Breast epithelium (tissue), 4 donors: ENCODE data around the gene LACTBL1. TPM values are rescaled to one million over a fixed set of nuclear protein-coding genes. Genes with fewer than 3 reads are reported as not detected.
A peak's percentile ranks its signal among the peaks of the same experiment; 100 is the strongest.

Source experiments
- DNase-seq, 2 donors: peaks; one replicate each; pipeline ENCODE4 v3.0.0-alpha.2; 2019; ENCODE audit warnings: low spot score in 2 of 2
- H3K27ac ChIP-seq, 2 donors: fragments of 200-600 bp; sonication (generic) in 1 of 2; one replicate each; pipeline ENCODE4 v1.5.1; 2016 to 2019; ENCODE audit warnings: mild to moderate bottlenecking in 1 of 2
- H3K27me3 ChIP-seq, 2 donors: fragments of 200-600 bp; sonication (generic) in 1 of 2; one replicate each; pipeline versions ENCODE4 v1.5.1 to v1.6.0; 2017 to 2019; ENCODE audit warnings: control low read depth in 1 of 2, mild to moderate bottlenecking in 1 of 2
- H3K36me3 ChIP-seq: fragments of 200-600 bp; one replicate; pipeline ENCODE4 v1.5.1; 2019
- H3K4me1 ChIP-seq, 2 donors: fragments of 200-600 bp; sonication (generic); one replicate each; pipeline ENCODE4 v1.5.1; 2016 to 2019; ENCODE audit warnings: control low read depth in 1 of 2
- H3K4me3 ChIP-seq, 3 donors: fragments of 200-600 bp; sonication (generic); 1 replicate in 2 of 3; 2 replicates in 1 of 3; pipeline ENCODE4 v1.5.1; 2016 to 2019; ENCODE audit warnings: mild to moderate bottlenecking in 3 of 3, moderate library complexity in 2 of 3
- H3K9me3 ChIP-seq, 2 donors: fragments of 200-600 bp; sonication (generic) in 1 of 2; one replicate each; pipeline ENCODE4 v1.5.1; 2016 to 2019; ENCODE audit warnings: control low read depth in 1 of 2
- POLR2A ChIP-seq: fragments of 450-650 bp; IDR thresholded peaks from one replicate; pipeline ENCODE4 v1.6.1; 2016; ENCODE audit warnings: antibody characterized with exemption, mild to moderate bottlenecking, moderate library complexity
- POLR2AphosphoS5 ChIP-seq, 3 donors: sonication (generic); formaldehyde crosslinking; IDR thresholded peaks; one replicate each; pipeline ENCODE4 v1.6.1; 2017; ENCODE audit warnings: antibody characterized with exemption in 3 of 3
- intact Hi-C: fragments of 100-400 bp; cut with DNase I; formaldehyde crosslinking; loops from one replicate; pipeline ENCODE4 v1.15.1; 2023; ENCODE audit warnings: low total_unique reads
- total RNA-seq, 3 donors: library from RNA; depleted of rRNA; stranded (reverse); fragments of >200 nt; gene quantifications; one replicate each; pipeline ENCODE4 v1.1.0, GENCODE V29; 2016
- TF ChIP-seq, protein P1 (sequence below), 3 donors: fragments of 450-650 bp; IDR thresholded peaks; one replicate each; pipeline ENCODE4 v1.5.1; 2016 to 2017; ENCODE audit warnings: antibody characterized with exemption in 3 of 3, mild to moderate bottlenecking in 3 of 3, moderate library complexity in 3 of 3

The LACTBL1 gene
- total RNA-seq, 3 donors from 2014 or later: not detected

DNA sequence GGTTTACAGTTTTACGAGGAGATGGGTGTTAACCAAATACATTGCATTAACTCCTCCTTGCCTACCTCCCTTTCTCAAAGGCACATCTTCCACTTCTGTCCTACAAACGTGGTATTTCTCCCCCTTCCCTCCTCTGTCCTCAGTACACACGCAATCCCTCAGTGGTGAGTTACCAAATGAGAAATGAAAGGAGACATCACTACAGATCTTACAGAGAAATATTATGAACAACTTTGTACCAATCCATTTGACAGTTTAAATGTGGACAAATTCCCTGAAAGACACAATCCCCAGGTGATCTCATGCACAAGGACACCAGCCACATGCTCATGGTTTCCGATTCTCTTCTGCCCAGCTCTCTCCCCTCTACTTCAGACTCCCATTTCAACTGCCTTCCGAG, 6.4 kb downstream of the LACTBL1 start:
- Histone ChIP-seq H3K27me3 (peaks cover 0 to 6% of the 10 kb centered on the region in 2 donors), H3K36me3 (no peaks in the 10 kb centered on the region), H3K4me1 (no peaks in the 10 kb centered on the region), H3K4me3 (no peak overlapping the region), H3K27ac (no peak overlapping the region), H3K9me3 (no peaks in the 10 kb centered on the region)
- TF ChIP-seq, protein P1, sequence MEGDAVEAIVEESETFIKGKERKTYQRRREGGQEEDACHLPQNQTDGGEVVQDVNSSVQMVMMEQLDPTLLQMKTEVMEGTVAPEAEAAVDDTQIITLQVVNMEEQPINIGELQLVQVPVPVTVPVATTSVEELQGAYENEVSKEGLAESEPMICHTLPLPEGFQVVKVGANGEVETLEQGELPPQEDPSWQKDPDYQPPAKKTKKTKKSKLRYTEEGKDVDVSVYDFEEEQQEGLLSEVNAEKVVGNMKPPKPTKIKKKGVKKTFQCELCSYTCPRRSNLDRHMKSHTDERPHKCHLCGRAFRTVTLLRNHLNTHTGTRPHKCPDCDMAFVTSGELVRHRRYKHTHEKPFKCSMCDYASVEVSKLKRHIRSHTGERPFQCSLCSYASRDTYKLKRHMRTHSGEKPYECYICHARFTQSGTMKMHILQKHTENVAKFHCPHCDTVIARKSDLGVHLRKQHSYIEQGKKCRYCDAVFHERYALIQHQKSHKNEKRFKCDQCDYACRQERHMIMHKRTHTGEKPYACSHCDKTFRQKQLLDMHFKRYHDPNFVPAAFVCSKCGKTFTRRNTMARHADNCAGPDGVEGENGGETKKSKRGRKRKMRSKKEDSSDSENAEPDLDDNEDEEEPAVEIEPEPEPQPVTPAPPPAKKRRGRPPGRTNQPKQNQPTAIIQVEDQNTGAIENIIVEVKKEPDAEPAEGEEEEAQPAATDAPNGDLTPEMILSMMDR (IDR thresholded peaks at IDR 0.05): no peak
- TF ChIP-seq POLR2AphosphoS5 (IDR thresholded peaks at IDR 0.05) (no peak), POLR2A (no peak)
- no peak for DNase-seq
- intact Hi-C loops: no loop called here

DNA sequence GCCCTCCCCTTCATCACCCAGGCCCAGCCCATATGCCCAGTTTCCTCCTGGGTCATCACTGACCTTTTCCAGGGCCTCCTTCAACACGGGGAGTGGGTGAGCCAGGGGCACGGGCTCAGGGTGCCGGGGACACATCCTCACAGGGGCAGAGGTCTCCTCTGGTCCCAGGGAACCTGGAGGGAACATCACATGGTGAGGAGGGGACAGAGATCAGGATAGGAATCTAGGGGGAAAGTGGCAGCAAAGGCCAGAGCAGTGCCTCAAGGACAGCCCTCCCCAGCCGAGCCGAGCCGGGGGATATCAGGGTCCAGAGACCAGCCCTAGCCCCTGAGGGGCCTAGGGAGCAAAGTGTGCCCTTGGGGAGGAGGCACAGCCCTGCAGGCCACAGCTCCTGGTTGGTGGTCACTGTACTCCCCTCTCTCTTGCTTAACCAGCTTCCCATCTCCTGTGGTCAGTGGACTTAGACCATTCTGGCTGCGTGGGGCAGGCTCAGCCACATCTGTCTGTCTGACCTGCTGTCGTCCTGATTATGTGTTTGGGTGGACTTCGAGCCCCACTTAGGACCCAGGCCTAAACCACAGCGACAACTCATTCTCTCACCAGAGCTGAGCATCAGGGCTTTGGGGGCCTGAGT, 9.5 kb downstream of the LACTBL1 start:
- TF ChIP-seq POLR2AphosphoS5 (IDR thresholded peaks at IDR 0.05): no peak
- no peak for TF ChIP-seq POLR2A
- TF ChIP-seq, protein P1 (IDR thresholded peaks at IDR 0.05): no peak
- no peak overlapping the region for H3K4me3 ChIP-seq
- H3K27ac ChIP-seq: no peak overlapping the region
- peak in 1 of 2 donors; percentile 42 for DNase-seq
- H3K4me1 ChIP-seq: no peaks in the 10 kb centered on the region
- H3K27me3 ChIP-seq: peaks cover 0 to 2% of the 10 kb centered on the region in 2 donors
- no peaks in the 10 kb centered on the region for H3K36me3 ChIP-seq
- intact Hi-C loops: no loop called here
- no peaks in the 10 kb centered on the region for H3K9me3 ChIP-seq

DNA sequence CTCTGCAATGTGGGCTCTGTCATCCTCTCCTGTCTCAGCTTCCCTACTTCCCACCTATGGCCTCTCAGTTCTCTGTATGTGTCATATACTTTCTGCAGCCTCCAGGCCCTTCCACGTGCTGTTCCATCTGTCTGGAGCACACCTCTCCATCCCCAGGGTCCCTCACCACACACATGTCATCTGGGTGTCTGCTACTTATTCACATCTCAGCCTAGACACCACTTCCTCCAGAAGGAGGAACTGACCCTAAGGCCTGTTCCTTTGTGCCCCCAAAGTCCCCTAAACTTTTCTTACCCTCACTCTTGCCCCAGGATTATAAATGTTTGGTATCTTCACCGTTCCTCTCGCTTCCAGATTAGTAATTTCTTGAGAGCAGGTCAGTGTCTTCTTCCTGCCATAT, 10.1 kb downstream of the LACTBL1 start:
- no peak for TF ChIP-seq POLR2A
- TF ChIP-seq POLR2AphosphoS5 (IDR thresholded peaks at IDR 0.05): no peak
- TF ChIP-seq, protein P1 (IDR thresholded peaks at IDR 0.05): no peak
- DNase-seq: no peak

DNA sequence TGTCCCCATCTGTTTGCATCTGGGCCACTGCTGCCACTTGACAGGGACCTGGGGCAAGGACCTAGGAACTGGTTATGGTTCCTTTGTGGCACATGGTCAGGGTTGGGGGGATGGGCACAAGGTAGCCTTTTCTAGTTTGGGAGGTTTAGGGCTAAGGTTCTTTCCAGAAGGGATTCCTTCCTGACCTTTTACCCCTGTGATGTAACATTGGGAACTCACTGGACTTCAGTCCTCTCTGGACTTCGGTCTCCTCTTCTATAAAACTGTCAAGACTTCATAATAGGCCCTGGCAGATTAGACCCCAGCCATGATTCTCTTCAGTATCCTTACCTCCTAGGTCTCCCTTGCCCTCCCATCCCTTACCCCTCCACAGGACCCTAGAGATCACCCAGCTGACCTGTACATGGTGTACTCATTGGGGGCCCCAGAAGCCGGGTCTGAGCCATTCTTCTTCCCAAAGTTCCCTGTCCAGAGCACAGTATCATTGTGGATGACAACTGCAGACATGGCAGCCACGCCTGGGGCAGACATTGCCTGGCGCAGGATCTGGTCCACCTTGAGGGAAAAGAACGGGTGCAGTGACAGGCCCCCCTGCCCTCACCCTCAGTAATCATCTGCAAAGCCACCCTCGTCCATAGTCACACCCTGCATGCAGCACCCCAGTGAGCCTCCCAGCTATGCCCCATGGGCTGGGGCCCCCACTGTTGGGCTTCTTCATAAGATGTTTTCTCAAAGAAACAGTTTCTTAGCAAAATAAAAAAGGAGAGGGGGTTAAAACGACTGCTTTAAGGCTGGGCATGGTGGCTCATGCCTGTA, 12.9 kb downstream of the LACTBL1 start:
- no peaks in the 10 kb centered on the region for H3K36me3 ChIP-seq
- TF ChIP-seq, protein P1 (IDR thresholded peaks at IDR 0.05): no peak
- TF ChIP-seq POLR2AphosphoS5 (IDR thresholded peaks at IDR 0.05): no peak
- no peak for TF ChIP-seq POLR2A
- H3K27me3 ChIP-seq: peaks cover 0 to 14% of the 10 kb centered on the region in 2 donors
- H3K9me3 ChIP-seq: no peaks in the 10 kb centered on the region
- intact Hi-C loops: no loop called here
- H3K4me3 ChIP-seq: no peak overlapping the region
- no peak overlapping the region for H3K27ac ChIP-seq
- no peaks in the 10 kb centered on the region for H3K4me1 ChIP-seq
- peak in 1 of 2 donors; percentile 51 for DNase-seq

More for the DNA sequence above, 10.1 kb downstream of the LACTBL1 start:
- H3K36me3 ChIP-seq: no peaks in the 10 kb centered on the region
- H3K9me3 ChIP-seq: no peaks in the 10 kb centered on the region
- H3K4me3 ChIP-seq: no peak overlapping the region
- no peak overlapping the region for H3K27ac ChIP-seq
- H3K27me3 ChIP-seq: no peaks in the 10 kb centered on the region
- H3K4me1 ChIP-seq: no peaks in the 10 kb centered on the region
- intact Hi-C loops: no loop called here

DNA sequence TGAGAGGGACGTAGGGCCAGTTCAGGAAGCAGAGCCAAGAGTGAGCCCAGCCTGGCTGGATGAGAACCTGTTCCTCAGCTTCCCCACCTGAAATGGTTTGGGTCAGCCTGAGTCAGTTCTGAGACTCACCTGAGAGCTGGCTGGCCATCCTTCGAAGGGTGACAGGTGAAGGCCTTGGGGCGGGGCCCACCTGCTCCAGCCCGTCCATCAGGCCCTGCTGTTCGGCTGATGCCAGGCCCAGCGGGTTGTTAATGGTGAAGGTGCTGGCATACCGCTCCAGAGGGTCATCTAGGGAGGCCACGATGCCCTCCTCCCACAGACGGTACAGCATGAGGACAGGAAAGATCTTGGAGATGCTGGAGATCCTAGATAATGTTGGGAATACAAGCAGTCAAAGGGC, 14.1 kb downstream of the LACTBL1 start:
- TF ChIP-seq POLR2AphosphoS5 (IDR thresholded peaks at IDR 0.05): no peak
- TF ChIP-seq, protein P1 (IDR thresholded peaks at IDR 0.05): no peak
- TF ChIP-seq POLR2A: no peak

More for the DNA sequence above, 14.1 kb downstream of the LACTBL1 start:
- Histone ChIP-seq H3K9me3 (no peaks in the 10 kb centered on the region), H3K36me3 (no peaks in the 10 kb centered on the region), H3K4me3 (no peak overlapping the region), H3K4me1 (no peaks in the 10 kb centered on the region), H3K27me3 (peaks cover 0 to 24% of the 10 kb centered on the region in 2 donors), H3K27ac (no peak overlapping the region)
- DNase-seq: peak in 1 of 2 donors; percentile 49
- intact Hi-C loops: no loop called here
